ENCODE measurements around the gene RHBDF2. TPM values are rescaled to one million over a fixed set of nuclear protein-coding genes. Genes with fewer than 3 reads are reported as not detected.

The RHBDF2 gene
- total RNA-seq, 2 donors from 2014 or later: 30.4 to 43.1 TPM

GRCh38 chr17:76480632-76481031 lies 20.6 kb downstream of the RHBDF2 start:
- Mint-ChIP-seq H3K9me3 (no peaks in the 10 kb centered on the region), H3K27ac (no peak overlapping the region), H3K36me3 (no peaks in the 10 kb centered on the region)
- ATAC-seq: no peak
- DNase-seq (ENCODE audit: low spot score in 2 of 2): no peak

- Mint-ChIP-seq H3K27ac (no peak overlapping the region), H3K9me3 (no peaks in the 10 kb centered on the region), H3K36me3 (no peaks in the 10 kb centered on the region)
- ATAC-seq (no peak), DNase-seq (ENCODE audit: low spot score in 2 of 2) (no peak)
These were observed 21.6 kb downstream of the RHBDF2 start for GRCh38 chr17:76479515-76480060.

GRCh38 chr17:76478730-76479514 lies 22.3 kb downstream of the RHBDF2 start:
- no peak for ATAC-seq
- Mint-ChIP-seq H3K9me3 (no peaks in the 10 kb centered on the region), H3K36me3 (no peaks in the 10 kb centered on the region)

DNA sequence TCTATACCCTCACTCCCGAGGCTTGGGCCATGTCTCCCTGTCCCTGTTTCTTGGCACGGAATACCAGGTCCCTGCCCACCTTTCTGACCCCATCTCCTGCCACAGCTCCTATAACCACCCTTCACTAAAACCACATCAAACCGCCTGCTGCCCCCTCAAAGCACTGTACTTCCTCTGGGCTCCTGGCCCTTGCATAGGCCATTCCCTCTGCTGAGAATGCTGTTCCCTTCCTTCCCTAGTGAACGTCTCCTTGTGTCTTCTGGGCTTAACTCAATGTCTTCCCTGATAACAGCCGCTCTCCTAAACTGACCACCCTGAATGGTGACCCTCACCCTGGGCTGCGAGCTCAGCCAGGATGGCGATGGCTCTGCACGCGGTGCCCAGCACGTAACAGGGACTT lies 23.1 kb downstream of the RHBDF2 start:
- H3K9me3 Mint-ChIP-seq: no peaks in the 10 kb centered on the region
- ATAC-seq (no peak), DNase-seq (ENCODE audit: low spot score in 2 of 2) (no peak)
- H3K27ac Mint-ChIP-seq: peak overlapping the region in 1 of 2 donors; percentile 1
- H3K36me3 Mint-ChIP-seq: no peaks in the 10 kb centered on the region

More at GRCh38 chr17:76478730-76479514, 22.3 kb downstream of the RHBDF2 start:
- H3K27ac Mint-ChIP-seq: no peak overlapping the region
- no peak for DNase-seq (ENCODE audit: low spot score in 2 of 2)

DNA sequence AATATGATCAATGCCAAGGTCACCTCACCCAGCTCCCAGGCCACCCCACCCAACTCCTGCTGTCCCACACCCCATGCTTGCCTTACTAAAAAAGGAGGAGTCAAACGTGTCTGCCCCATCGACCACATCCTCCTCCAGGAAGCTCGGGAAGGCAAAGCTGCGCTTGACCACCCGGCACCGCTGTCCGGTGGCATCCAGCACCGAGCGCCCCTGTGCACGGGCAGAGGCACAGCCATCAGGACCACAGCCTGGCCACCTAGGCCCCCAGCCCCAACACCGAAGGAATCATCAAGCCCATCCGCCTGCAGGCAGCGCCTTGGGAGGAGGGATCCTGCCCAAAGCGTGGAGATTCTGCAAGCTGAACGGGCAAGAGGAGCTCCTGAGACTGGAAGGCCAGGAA lies 23.6 kb downstream of the RHBDF2 start:
- Mint-ChIP-seq H3K27ac (peak overlapping the region in 1 of 2 donors; percentile 1), H3K36me3 (no peaks in the 10 kb centered on the region), H3K9me3 (no peaks in the 10 kb centered on the region)
- DNase-seq (ENCODE audit: low spot score in 2 of 2) (no peak), ATAC-seq (no peak)

- H3K36me3 Mint-ChIP-seq: no peaks in the 10 kb centered on the region
- DNase-seq (ENCODE audit: low spot score in 2 of 2) (no peak), ATAC-seq (no peak)
- H3K27ac Mint-ChIP-seq: peak overlapping the region in 1 of 2 donors; percentile 19
- no peaks in the 10 kb centered on the region for H3K9me3 Mint-ChIP-seq
These were observed 24.5 kb downstream of the RHBDF2 start for GRCh38 chr17:76476736-76477135.

- no peak for ATAC-seq
- Mint-ChIP-seq H3K27ac (peak overlapping the region in 1 of 2 donors; percentile 19), H3K9me3 (no peaks in the 10 kb centered on the region), H3K36me3 (peaks cover 0 to 5% of the 10 kb centered on the region in 2 donors)
- no peak for DNase-seq (ENCODE audit: low spot score in 2 of 2)
These were observed 25.9 kb downstream of the RHBDF2 start for GRCh38 chr17:76475302-76475701.

GRCh38 chr17:76474894-76475293 lies 26.3 kb downstream of the RHBDF2 start:
- H3K9me3 Mint-ChIP-seq: no peaks in the 10 kb centered on the region
- H3K27ac Mint-ChIP-seq: no peak overlapping the region
- peaks cover 0 to 5% of the 10 kb centered on the region in 2 donors for H3K36me3 Mint-ChIP-seq
- DNase-seq (ENCODE audit: low spot score in 2 of 2) (no peak), ATAC-seq (no peak)

DNA sequence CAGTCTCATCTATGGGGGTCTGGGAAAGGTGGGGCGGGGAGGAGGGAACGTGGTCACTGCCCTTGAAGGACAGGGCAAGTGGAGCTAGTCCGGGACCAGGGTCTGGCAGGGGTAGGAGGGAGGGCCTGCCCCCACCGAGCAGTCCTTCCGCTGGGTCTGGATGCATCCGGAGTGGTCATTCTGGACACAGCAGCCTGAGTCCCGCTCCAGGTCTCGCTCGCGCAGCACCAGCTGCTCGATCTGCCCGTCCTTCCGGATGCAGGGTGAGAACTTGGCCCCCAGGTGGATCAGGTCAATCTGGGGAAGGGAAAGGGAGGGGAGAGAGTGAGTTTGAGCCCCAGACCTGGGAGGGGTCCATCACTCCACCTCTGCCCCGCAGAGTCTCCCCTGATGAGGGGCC lies 27.0 kb downstream of the RHBDF2 start:
- DNase-seq (ENCODE audit: low spot score in 2 of 2) (no peak), ATAC-seq (no peak)
- Mint-ChIP-seq H3K27ac (peak overlapping the region in 1 of 2 donors; percentile 35), H3K36me3 (peaks cover 0 to 5% of the 10 kb centered on the region in 2 donors), H3K9me3 (no peaks in the 10 kb centered on the region)

DNA sequence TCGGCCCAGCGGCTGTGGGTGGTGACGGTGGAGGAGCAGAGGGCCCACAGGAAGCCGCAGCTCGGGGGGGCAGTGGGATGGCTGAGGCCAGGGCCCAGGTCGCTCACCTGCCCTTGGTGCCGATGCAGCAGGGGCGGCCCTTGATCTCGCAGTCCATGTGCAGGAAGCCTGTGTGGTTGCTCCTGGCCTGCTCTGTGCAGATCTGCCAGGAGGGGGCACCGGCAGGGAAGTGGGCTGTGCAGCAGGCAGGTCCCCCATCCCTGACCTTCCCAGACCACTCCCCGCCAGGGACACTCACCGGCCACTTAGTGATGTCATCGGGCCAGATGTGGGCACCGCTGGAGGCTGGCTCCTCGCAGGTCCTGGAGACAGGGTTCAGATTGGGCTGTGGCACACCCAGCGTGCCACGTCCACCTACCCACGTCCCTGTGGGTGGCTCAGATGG lies 27.7 kb downstream of the RHBDF2 start:
- ATAC-seq (peak; percentile 11 to 52), DNase-seq (ENCODE audit: low spot score in 2 of 2) (no peak)
- Mint-ChIP-seq H3K9me3 (no peaks in the 10 kb centered on the region), H3K36me3 (peaks cover 0 to 5% of the 10 kb centered on the region in 2 donors), H3K27ac (peak overlapping the region; percentile 35 to 68)

DNA sequence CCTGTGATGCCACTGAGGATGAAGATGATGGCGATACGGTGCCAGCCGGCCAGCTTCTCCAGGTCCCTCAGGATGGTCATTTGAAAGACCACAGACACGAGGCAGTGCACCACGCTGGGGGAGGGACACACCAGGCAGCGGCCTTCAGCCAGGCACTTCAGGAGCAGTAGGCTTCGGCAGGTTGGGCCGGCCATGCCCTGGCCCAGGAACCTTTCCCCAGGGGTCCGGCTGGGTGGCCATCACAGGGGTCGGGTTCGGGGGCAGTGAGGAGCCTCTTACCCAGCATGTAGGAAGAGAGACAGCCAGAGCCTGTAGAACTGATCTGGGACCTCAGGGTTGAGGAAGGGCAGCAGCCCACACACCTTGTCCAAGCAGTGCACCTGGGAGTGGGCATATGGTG lies 28.5 kb downstream of the RHBDF2 start:
- ATAC-seq (no peak), DNase-seq (ENCODE audit: low spot score in 2 of 2) (no peak)
- Mint-ChIP-seq H3K36me3 (peaks cover 0 to 5% of the 10 kb centered on the region in 2 donors), H3K27ac (peak overlapping the region in 1 of 2 donors; percentile 32), H3K9me3 (no peaks in the 10 kb centered on the region)

DNA sequence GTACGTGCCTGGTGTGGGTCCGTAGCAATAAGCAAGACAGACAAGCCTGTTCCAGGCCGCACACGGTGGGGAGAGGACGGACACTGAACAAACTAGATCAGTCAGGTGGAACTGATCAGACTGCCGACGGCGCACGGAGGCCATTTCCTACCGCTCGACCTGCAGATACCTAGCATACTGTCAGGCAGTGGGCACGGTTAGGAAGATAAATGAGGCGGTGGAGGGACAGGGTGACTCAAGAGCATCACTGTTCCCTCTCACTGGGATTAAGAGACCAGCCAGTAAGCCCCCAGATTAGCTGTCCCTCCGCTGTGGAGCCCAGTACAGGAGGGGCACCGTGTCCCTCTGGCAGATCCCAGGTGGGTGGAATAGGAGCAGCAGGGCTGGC lies 29.0 kb downstream of the RHBDF2 start:
- ATAC-seq (no peak), DNase-seq (ENCODE audit: low spot score in 2 of 2) (no peak)
- H3K27ac Mint-ChIP-seq: no peak overlapping the region
- H3K36me3 Mint-ChIP-seq: peaks cover 0 to 5% of the 10 kb centered on the region in 2 donors
- H3K9me3 Mint-ChIP-seq: no peaks in the 10 kb centered on the region

DNA sequence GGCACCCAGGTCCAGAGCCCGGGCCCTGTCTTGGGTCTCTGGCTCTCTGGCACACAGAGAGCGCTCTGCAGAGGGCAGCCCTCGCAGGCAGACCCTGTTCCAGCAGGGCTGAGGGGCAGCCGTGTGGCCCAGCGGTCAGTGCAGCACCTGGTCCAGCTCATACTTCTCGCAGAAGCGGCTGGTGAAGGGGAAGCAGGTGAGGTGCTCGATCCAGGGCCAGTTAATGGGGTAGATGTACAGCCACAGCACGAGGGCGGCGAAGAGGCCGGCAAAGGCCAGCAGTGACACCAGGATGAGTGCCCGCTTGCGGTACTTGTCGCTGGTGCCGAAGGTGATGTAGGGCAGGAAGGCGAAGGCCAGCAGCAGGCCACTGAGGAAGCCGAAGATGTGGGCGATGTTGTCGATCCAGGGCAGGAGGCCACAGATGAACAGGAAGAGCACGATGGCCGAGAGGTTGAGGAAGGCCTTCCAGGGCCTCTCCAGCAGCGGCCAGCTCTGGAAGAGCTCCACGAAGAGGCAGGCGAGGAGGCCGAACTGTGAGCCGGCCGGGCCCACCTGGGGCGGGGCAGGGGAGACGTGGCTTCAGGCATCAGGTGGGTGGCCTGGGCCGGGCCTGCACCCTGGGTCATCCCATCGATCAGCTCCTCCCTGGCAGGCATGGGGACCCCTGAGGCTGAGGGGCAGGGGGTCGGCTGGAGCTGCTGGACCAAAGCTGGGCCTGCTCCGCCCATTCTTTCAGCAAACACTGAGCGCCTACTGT lies 29.5 kb downstream of the RHBDF2 start:
- Mint-ChIP-seq H3K9me3 (no peaks in the 10 kb centered on the region), H3K36me3 (peaks cover 0 to 5% of the 10 kb centered on the region in 2 donors), H3K27ac (peak overlapping the region in 1 of 2 donors; percentile 52)
- ATAC-seq: no peak
- DNase-seq (ENCODE audit: low spot score in 2 of 2): no peak

DNA sequence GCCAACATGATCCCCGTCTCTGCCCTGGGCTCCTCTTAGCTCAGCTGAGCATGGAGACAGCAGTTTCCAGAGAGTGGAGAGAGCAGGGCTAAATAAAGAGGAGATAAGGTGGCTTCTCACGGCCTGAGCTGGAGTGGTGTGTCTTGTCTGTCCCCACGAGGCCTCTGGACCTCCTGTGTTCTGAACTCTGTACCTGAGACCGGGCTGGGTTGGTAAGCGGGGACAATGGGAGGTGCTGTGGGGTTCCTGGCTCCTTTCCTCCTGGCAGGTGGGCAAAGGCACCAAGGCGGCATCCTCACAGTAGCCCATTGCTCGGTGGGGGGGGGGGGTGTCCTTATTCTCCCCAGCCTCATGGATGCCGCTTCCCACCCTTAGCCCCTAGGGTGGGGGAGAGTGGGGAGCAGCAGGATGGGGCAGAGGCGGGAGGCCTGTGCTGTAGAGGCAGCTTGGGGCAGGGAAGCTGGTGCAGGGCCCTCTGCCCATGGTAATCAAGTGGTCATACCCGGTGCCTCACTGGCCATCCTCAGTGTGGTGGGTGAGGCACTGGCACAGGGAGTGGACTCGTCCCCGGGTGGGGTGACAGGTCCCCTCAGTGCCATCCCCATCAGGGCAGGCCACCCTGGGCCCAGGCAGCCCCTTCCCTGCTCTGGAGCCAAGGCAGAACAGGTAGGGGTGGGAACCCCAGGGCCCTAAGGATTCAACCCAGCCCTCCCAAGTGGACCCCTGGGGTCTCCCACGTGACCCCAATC lies 31.1 kb downstream of the RHBDF2 start:
- Mint-ChIP-seq H3K27ac (peak overlapping the region; percentile 22 to 52), H3K9me3 (no peaks in the 10 kb centered on the region), H3K36me3 (peaks cover 0 to 5% of the 10 kb centered on the region in 2 donors)
- DNase-seq (ENCODE audit: low spot score in 2 of 2) (no peak), ATAC-seq (no peak)

- no peak for DNase-seq (ENCODE audit: low spot score in 2 of 2)
- ATAC-seq: no peak
- Mint-ChIP-seq H3K27ac (no peak overlapping the region), H3K9me3 (no peaks in the 10 kb centered on the region), H3K36me3 (peaks cover 0 to 5% of the 10 kb centered on the region in 2 donors)
These were observed 31.9 kb downstream of the RHBDF2 start for GRCh38 chr17:76469076-76469990.

DNA sequence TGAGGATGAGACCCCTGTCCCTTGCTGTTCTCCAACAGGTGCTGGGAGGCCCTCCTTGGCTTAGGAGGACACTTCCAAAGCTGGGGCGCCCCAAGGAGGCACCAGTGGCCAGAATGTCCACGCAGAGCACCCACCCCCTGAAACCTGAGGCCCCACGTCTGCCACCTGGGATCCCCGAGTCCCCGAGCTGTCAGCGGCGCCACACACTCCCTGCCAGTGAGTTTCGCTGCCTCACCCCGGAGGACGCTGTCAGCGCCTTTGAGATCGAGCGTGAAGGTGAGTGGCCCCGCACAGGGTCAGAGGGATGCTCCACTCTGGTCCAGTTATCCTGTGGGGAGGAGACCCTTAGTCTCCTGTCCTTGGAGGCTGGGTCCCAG lies 32.6 kb downstream of the RHBDF2 start:
- Mint-ChIP-seq H3K27ac (no peak overlapping the region), H3K36me3 (peaks cover 0 to 5% of the 10 kb centered on the region in 2 donors), H3K9me3 (no peaks in the 10 kb centered on the region)
- no peak for ATAC-seq
- DNase-seq (ENCODE audit: low spot score in 2 of 2): no peak

Data from activated naive CD4-positive, alpha-beta T cell treated with anti-CD3 and anti-CD28 coated beads, Interleukin-2, amount 50 U/mL, for 72 hours (primary cell).